SK-N-SH (cell line): ENCODE results near the gene GJB2. TPM values are rescaled to one million over a fixed set of nuclear protein-coding genes. Genes with fewer than 3 reads are reported as not detected.

Experiments used
- CTCF ChIA-PET: fragments of 300-600, 350-600 bp; formaldehyde crosslinking; extraction: SDS; loops from one replicate; lab custom pipeline; 2021; lab: Yijun Ruan, JAX
- POLR2A ChIA-PET: fragments of 350-600 bp; sonication (Branson Sonifier 250); formaldehyde crosslinking; extraction: SDS; loops from one replicate; lab custom pipeline; 2020; ENCODE audit warnings: antibody characterized with exemption, inconsistent platforms; lab: Yijun Ruan, JAX
- DNase-seq: peaks from one replicate; pipeline ENCODE4 v3.0.0; 2012
- H2AFZ ChIP-seq: fragments of 200-600 bp; sonication (generic); 2 replicates; pipeline ENCODE4 v1.8.1; 2016; ENCODE audit warnings: antibody characterized with exemption, mild to moderate bottlenecking, low read depth
- H3F3A ChIP-seq: fragments of 200-600 bp; sonication (generic); replicated peaks from 2 replicates; pipeline ENCODE3; 2016; ENCODE audit warnings: antibody characterized with exemption, mild to moderate bottlenecking; ENCODE audit not compliant: insufficient read depth
- H3K27ac ChIP-seq, 2 experiments: fragments of 200-500 bp in 1 of 2; fragments of 200-600 bp in 1 of 2; sonication (Bioruptor generic) in 1 of 2; sonication (generic), shearing (Covaris generic) in 1 of 2; 2 replicates each; pipeline versions ENCODE4 v1.5.1 to v1.6.1; 2014 to 2016; ENCODE audit warnings: low read depth in 2 of 2, inconsistent platforms in 1 of 2, low read length in 1 of 2, mild to moderate bottlenecking in 1 of 2, mixed read lengths in 1 of 2
- H3K27me3 ChIP-seq: fragments of 200-600 bp; sonication (generic), shearing (Covaris generic); 2 replicates; pipeline ENCODE4 v1.6.1; 2016; ENCODE audit warnings: mixed run types; ENCODE audit not compliant: insufficient read depth
- H3K36me3 ChIP-seq, 2 experiments: fragments of 200-500 bp in 1 of 2; fragments of 200-600 bp in 1 of 2; sonication (Bioruptor generic) in 1 of 2; sonication (generic) in 1 of 2; replicated peaks in 1 of 2; 2 replicates each; pipeline versions ENCODE3 to v1.5.1; 2014 to 2016; ENCODE audit warnings: low read length in 1 of 2, mild to moderate bottlenecking in 1 of 2; ENCODE audit not compliant: insufficient read depth in 2 of 2, control insufficient read depth in 1 of 2
- H3K4me1 ChIP-seq, 2 experiments: fragments of 200-500 bp in 1 of 2; fragments of 200-600 bp in 1 of 2; sonication (Bioruptor generic) in 1 of 2; sonication (generic), shearing (Covaris generic) in 1 of 2; 2 replicates each; pipeline versions ENCODE4 v1.5.1 to v1.6.1; 2014 to 2016; ENCODE audit warnings: low read depth in 1 of 2, low read length in 1 of 2, mixed run types in 1 of 2; ENCODE audit not compliant: insufficient read depth in 2 of 2, control insufficient read depth in 1 of 2
- H3K4me2 ChIP-seq: fragments of 200-600 bp; sonication (generic), shearing (Covaris generic); 2 replicates; pipeline ENCODE4 v1.6.1; 2017; ENCODE audit warnings: mixed run types
- H3K4me3 ChIP-seq, 2 experiments: fragments of 200-500 bp in 1 of 2; fragments of 200-600 bp in 1 of 2; sonication (Bioruptor generic) in 1 of 2; sonication (generic), shearing (Covaris generic) in 1 of 2; 2 replicates each; pipeline versions ENCODE4 v1.5.1 to v1.8.1; 2014 to 2016; ENCODE audit warnings: low read depth in 2 of 2, inconsistent platforms in 1 of 2, low read length in 1 of 2, mild to moderate bottlenecking in 1 of 2, mixed read lengths in 1 of 2, moderate library complexity in 1 of 2
- H3K79me2 ChIP-seq: fragments of 200-600 bp; sonication (generic); 2 replicates; pipeline ENCODE4 v1.8.1; 2017; ENCODE audit warnings: mild to moderate bottlenecking; ENCODE audit not compliant: insufficient read depth
- H3K9ac ChIP-seq: fragments of 200-600 bp; sonication (generic); 2 replicates; pipeline ENCODE4 v1.6.1; 2017; ENCODE audit warnings: mixed run types
- H3K9me2 ChIP-seq: fragments of 200-600 bp; sonication (generic); 2 replicates; pipeline ENCODE4 v1.6.1; 2017; ENCODE audit warnings: mixed run types
- H3K9me3 ChIP-seq: fragments of 200-600 bp; sonication (generic); 2 replicates; pipeline ENCODE4 v1.6.1; 2017; ENCODE audit warnings: mixed run types, mild to moderate bottlenecking, moderate library complexity
- H4K20me1 ChIP-seq: fragments of 200-600 bp; sonication (generic); 2 replicates; pipeline ENCODE4 v1.6.1; 2017; ENCODE audit warnings: mild to moderate bottlenecking, mixed run types; ENCODE audit not compliant: insufficient read depth
- CHD2 ChIP-seq: fragments of 150-350 bp; IDR thresholded peaks from 2 replicates; pipeline ENCODE4 v1.6.1; 2018; ENCODE audit warnings: low read length; ENCODE audit not compliant: partially characterized antibody
- EZH2phosphoT487 ChIP-seq: fragments of 200-600 bp; sonication (generic); IDR thresholded peaks from 2 replicates; pipeline ENCODE4 v1.6.1; 2017; ENCODE audit warnings: low read depth, mixed run types, mild to moderate bottlenecking, antibody characterized with exemption, moderate library complexity, borderline replicate concordance
- FOXJ3 ChIP-seq: sonication (generic); formaldehyde crosslinking; IDR thresholded peaks from 2 replicates; pipeline ENCODE4 v1.5.1; 2020; ENCODE audit warnings: mild to moderate bottlenecking, missing genetic modification reagents
- FOXM1 ChIP-seq: IDR thresholded peaks from 2 replicates; pipeline ENCODE4 v1.4.0; 2012; ENCODE audit warnings: low read depth, mild to moderate bottlenecking
- GATA2 ChIP-seq: sonication (generic); formaldehyde crosslinking; IDR thresholded peaks from 2 replicates; pipeline ENCODE4 v1.5.0; 2020; ENCODE audit warnings: mild to moderate bottlenecking, missing genetic modification reagents
- JUND ChIP-seq: IDR thresholded peaks from 2 replicates; pipeline ENCODE4 v1.4.0; 2012
- MAX ChIP-seq: IDR thresholded peaks from 2 replicates; pipeline ENCODE4 v1.4.0; 2012; ENCODE audit warnings: low read depth
- SIN3A ChIP-seq: IDR thresholded peaks from 2 replicates; pipeline ENCODE4 v1.6.1; 2012; ENCODE audit warnings: low read depth, mild to moderate bottlenecking, low read length, moderate library complexity, borderline replicate concordance
- SMC3 ChIP-seq: IDR thresholded peaks from 2 replicates; pipeline ENCODE4 v1.6.1; 2012; ENCODE audit warnings: low read depth, low read length, improper control_type of control experiment
- WGBS: methylation state at CpG from one replicate; pipeline ENCODE4 v1.1.6; 2017; ENCODE audit warnings: low lambda C conversion rate; 5-methylcytosine and 5-hydroxymethylcytosine counted together
- polyA plus RNA-seq, 3 experiments: library from polyadenylated mRNA; depleted of rRNA; stranded (reverse); fragments of >200 nt; gene quantifications; 2 replicates each; pipeline ENCODE4 v1.2.3, GENCODE V29; 2012
- TF ChIP-seq, protein P1 (sequence below): IDR thresholded peaks from 2 replicates; pipeline ENCODE4 v1.6.1; 2012; ENCODE audit warnings: mild to moderate bottlenecking, low read depth, low read length, moderate library complexity
- TF ChIP-seq, protein P2 (sequence below): fragments of 150-350 bp; IDR thresholded peaks from 2 replicates; pipeline ENCODE4 v1.6.1; 2017; ENCODE audit warnings: antibody characterized with exemption, low read length, low read depth, borderline replicate concordance

Gene GJB2
- polyA plus RNA-seq, 1 of the 3 experiments (the other 2 are of a cell fraction) = not detected

DNA sequence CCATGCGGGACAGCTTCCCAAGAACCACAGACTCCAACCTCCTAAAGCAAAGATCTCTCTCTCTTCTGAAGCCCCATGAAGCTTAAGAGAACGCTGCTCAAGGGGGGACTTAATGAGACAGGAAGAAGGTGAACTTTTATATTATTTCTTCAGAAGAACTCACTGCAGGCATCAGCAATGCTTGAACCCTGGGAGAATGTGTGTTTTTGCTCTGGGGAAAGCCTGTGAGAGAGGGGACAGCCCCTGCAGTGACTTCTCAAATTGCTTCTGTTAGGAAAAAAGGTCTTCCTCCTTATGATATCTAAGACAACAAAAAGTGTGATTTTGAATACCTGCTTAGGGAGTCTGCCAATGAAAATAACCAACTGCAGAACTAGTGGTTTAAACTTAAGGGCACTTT, 54.9 kb downstream of the GJB2 start:
- POLR2A ChIA-PET = no interaction called here

More for the DNA sequence above, 54.9 kb downstream of the GJB2 start:
- H3K79me2 ChIP-seq = no peaks in the 10 kb centered on the region
- peaks cover 61% of the 10 kb centered on the region for H3K27me3 ChIP-seq
- H3K27ac ChIP-seq = no peak overlapping the region
- WGBS = 29% methylated on average over 2 of the region's 2 CpGs
- no peaks in the 10 kb centered on the region for H3F3A ChIP-seq
- H3K4me3 ChIP-seq = no peak overlapping the region
- H3K9me2 ChIP-seq = no peaks in the 10 kb centered on the region
- H3K9ac ChIP-seq = no peak overlapping the region
- no peak overlapping the region for H2AFZ ChIP-seq
- CTCF ChIA-PET = interaction anchor here (1.0 to 2.1 kb wide), 4 partner anchors 9 to 26 kb away, joined by 3 to 8 read pairs (median 3); no protein-coding TSS in a partner anchor
- no peaks in the 10 kb centered on the region for H4K20me1 ChIP-seq
- DNase-seq = no peak
- H3K9me3 ChIP-seq = no peaks in the 10 kb centered on the region
- no peak overlapping the region for H3K4me2 ChIP-seq
- no peak for TF ChIP-seq JUND
- TF ChIP-seq, protein P1, sequence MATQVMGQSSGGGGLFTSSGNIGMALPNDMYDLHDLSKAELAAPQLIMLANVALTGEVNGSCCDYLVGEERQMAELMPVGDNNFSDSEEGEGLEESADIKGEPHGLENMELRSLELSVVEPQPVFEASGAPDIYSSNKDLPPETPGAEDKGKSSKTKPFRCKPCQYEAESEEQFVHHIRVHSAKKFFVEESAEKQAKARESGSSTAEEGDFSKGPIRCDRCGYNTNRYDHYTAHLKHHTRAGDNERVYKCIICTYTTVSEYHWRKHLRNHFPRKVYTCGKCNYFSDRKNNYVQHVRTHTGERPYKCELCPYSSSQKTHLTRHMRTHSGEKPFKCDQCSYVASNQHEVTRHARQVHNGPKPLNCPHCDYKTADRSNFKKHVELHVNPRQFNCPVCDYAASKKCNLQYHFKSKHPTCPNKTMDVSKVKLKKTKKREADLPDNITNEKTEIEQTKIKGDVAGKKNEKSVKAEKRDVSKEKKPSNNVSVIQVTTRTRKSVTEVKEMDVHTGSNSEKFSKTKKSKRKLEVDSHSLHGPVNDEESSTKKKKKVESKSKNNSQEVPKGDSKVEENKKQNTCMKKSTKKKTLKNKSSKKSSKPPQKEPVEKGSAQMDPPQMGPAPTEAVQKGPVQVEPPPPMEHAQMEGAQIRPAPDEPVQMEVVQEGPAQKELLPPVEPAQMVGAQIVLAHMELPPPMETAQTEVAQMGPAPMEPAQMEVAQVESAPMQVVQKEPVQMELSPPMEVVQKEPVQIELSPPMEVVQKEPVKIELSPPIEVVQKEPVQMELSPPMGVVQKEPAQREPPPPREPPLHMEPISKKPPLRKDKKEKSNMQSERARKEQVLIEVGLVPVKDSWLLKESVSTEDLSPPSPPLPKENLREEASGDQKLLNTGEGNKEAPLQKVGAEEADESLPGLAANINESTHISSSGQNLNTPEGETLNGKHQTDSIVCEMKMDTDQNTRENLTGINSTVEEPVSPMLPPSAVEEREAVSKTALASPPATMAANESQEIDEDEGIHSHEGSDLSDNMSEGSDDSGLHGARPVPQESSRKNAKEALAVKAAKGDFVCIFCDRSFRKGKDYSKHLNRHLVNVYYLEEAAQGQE = no peak
- TF ChIP-seq SMC3 = no peak
- TF ChIP-seq FOXJ3 (CRISPR knock-in tag) = no peak
- TF ChIP-seq GATA2 = no peak
- TF ChIP-seq EZH2phosphoT487 = no peak
- no peak for TF ChIP-seq CHD2
- no peak for TF ChIP-seq FOXM1
- TF ChIP-seq, protein P2, sequence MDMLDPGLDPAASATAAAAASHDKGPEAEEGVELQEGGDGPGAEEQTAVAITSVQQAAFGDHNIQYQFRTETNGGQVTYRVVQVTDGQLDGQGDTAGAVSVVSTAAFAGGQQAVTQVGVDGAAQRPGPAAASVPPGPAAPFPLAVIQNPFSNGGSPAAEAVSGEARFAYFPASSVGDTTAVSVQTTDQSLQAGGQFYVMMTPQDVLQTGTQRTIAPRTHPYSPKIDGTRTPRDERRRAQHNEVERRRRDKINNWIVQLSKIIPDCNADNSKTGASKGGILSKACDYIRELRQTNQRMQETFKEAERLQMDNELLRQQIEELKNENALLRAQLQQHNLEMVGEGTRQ = no peak
- no peak for TF ChIP-seq SIN3A
- TF ChIP-seq MAX = no peak
- H3K4me1 ChIP-seq = peaks cover 0 to 6% of the 10 kb centered on the region in 2 experiments; a peak in 1 of 4 replicates
- no peaks in the 10 kb centered on the region for H3K36me3 ChIP-seq

Other genes with a start within 250 kb of the GJB2 start
- 11.5 and 15.8 TPM in 2 replicates for gene ZMYM2, start 234.2 kb downstream of the GJB2 start, polyA plus RNA-seq (2012; rRNA removed)
- not detected in 2 replicates for gene GJA3, start 31.9 kb downstream of the GJB2 start, polyA plus RNA-seq (2012; rRNA removed)
- not detected in 2 replicates for gene GJB6, start 39.4 kb upstream of the GJB2 start, polyA plus RNA-seq (2012; rRNA removed)